Iris pigment epithelial cell (primary cell): Measurements from ENCODE around the gene NLRP5.
A peak's percentile ranks its signal among the peaks of the same experiment; 100 is the strongest.
"Not testable (repeated sequence)": the region's sequence is repeated elsewhere in the genome, so short reads cannot be mapped to it uniquely, and the experiment has no call there.

Source experiments
- DNase-seq: peaks from one replicate; pipeline ENCODE4 v3.0.0-alpha.2; 2011; ENCODE audit warnings: low read depth

NLRP5 gene

DNA sequence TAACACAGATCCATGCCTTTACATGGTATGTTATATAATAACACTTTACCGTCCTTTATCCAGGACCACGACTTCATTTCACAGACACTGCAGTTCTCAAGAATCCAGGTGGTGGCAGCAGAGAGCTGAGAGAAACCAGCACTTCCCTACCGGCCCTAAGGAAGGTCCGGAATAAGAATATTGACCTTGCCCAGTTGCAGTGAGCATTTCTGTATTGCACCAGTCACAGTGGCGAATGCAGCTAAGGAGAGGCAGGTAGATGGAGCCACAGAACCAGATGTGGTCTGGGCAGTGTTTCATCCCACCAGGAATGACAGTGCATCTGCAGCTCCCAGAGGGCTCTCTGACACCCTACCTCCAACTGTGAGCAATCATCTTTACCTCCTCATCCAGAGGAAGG is 89.9 kb downstream of the NLRP5 start:
- peak; percentile 61 for DNase-seq

DNA sequence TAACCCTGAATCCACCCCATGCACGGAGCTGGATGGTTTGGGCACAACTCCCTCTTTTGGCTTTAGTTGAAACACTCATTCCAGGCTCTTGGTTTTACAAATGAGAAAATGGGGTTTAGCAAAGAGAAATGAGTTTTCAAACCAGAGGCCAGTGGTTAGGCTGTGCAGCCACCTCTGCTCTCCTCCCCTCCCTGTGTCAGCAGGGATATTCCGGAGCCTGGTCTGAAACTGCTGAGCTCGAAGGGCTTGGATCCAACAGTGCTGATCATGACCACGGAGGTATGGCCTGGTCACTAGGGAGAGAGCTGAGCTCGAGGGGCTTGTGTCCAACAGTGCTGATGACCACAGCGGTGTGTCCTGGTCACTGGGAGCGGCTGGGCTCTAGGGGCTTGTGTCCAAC is 93.0 kb downstream of the NLRP5 start:
- no peak for DNase-seq

DNA sequence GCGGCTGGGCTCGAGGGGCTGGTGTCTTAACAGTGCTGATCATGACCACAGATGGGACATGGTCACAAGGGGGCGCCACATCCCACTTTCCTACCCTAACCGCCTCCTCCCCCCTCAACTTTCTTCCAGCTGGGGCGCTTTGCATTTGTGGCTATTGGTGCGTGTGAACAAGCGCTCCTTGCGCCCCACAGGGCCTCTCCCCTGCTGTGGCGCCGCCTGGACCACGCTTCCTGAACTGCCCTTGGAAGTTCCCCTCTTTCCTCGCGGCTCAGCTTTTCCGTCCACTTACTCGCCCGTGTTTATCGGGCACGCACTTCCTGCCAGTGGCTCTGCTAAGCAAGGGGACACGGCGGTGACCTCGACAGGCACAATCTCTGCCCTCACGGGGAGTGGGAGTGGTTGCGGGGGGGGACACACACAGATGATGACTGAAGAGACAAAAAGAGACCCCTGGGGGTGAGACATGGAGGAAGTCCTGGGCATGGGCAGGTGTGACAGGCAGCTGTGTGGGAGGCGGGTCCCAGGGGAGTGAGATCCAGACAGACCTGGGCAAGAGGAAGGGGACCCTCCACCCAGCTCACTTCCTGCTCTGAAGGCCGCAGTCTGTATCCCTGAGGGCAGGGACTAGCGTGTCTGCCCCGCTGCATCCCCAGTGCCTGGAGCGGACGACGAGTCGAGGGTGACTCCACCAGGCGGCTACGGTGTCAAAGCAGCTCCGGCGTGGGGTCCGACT is 94.3 kb downstream of the NLRP5 start:
- peak; percentile 81 for DNase-seq

DNA sequence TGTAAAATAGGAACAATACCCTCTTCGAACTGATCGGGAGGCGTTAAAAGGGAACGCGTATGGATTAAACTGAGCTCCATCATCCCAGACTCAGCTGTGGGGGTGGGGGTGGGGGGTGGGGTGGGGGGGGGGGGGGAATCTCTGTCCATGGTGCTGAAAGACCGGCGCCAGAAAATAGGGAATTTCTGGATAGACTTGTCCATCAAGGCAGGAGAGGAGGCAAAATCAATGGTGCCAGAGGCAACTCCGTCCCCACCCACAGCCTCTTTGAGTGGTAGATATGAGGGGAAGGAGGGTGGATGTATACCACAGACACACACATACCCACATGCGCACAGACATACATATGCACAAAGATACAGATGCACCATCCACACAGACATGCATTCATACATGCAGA is 97.1 kb downstream of the NLRP5 start:
- DNase-seq: no peak

DNA sequence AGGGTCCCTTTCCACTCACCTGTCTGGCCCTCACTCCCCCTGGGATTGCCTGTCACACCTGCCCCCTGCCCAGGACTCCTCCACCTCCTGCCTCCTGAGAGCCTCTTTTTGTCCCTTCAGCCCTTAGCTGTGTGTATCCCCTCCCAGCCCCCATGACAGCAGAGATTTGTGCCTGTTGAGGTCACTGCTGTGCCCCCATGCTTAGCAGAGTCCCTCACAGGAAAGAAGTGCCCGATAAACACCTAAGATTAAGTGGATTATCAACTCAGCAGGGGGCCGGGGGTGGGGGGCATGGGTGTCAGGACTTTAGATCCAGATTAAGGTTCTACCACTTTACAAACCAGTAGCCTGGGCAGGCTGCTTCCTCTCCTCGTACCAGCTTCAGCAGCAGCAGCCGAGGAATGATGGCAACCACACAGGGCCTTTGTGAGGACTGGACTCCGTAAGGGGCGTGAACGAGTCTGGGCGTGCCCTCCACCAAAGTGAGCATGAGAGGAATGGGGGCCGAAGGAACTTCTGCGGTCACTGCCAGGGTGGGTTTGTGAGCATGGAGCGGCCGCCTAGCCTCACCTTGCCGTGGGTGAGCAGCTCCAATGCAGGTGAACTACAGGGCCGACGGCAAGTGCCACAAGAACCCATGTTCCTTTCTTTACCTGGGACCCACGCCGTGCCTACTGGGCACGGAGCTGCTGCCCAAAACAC is 98.4 kb downstream of the NLRP5 start:
- no peak for DNase-seq

DNA sequence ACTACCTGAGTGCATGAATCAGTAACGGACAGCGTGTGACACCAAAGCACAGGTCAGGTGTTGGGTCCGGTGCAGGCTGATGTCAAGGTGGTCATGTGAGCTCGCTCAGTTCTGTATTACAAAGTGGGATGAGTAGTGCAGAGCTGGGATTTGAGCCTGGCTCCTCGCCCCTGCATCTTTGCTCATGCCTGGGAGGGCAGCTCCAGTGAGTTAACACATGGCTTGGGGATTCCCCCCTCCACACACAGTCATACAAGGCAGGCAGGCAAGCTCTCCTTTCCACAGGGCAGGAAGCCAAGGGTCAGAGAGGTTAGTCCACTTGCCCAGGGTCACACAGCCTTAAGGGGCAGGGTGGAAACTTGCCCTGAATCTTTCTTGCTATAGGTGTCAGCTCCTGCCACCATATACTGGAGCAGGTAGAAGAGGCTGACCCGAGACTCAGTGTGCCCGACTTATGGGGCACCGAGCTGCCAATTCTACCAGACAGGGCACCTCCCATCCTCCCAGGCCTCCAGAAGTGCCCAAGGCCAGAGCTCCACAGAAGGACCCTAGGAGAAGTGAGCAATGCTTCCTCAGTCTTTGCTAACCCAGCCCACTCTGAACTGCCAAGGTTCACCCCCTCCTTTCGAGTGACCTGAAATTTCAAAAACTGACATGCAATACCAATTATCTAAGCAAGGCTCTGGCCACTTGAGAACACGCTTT is 99.1 kb downstream of the NLRP5 start:
- DNase-seq: peak; percentile 36

DNA sequence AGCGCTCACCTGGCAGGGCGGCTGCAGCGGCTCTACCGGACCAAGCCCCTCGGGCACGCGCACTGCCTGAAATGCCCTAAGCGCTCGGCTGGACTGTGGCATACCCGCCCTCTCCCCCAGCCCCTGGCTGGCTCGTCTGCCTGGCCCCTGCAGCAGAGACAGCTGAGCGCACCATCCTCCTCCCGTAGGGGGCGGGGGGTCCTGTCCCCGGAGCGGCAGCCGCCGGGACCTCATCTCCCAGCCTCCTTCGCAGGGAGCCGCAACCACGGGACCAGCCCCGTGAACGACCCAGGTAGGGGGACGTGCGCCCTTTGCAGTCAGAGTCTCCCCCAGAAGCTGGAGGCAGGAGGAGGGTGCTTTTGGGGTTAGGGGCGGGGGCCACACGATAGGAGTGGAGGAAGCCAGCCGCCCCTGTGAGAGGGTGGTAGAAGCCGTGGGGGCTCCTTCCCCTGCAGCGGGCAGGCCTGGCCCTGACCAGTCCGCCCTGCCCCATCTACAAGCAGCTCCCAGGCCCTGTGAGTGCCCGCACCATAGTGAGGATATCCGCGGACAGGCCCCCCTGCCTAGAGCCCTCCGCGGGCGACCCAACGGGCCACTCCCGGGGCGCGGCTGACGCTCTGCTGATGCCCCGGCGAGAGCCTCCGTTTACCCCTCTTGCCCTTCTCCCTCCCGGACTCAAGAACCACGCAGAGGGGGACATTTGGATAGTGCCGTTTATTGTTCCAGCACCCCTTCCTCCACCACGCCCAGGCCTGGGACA is 100.3 kb downstream of the NLRP5 start:
- DNase-seq: no peak

DNA sequence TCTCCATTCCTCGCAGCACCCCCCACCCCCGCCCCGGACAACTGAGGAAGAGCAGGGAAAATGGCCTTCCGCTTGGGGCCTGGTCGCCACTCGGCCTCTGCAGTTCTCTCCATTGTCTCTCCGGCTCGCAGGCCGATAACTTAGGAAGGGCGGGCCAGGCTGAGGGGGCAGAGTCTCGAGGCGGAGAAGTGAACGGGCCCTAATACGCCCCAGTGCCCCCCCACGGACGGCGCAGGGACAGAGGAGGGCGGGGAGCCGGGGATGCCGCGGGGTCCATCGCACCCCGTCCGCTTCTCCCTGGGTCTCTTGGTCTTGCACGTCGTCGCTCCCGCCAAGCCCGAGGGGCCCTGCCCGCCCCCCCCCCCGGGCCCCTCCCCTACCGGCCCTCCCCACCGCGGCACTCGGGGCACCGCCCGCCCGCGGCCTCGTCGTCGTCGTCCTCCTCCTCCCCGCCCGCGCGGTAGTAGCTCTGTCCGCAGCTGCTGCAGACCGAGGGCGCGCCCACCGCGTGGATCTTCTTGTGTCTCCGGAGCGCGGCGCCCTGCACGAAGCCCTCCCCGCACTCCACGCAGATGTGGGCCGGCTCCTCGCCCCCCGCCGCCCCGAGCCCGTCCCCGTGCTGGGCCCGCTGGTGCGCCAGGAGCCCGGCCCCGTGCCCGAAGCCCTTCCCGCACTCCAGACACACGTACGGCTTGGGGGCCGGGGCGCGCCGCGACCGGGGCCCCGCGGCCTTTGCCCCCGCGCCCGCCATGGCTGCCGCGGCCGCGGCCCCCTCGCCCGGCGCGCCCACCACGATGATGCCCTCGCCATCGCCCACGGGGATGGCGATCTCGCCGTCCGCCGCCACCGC is 101.3 kb downstream of the NLRP5 start:
- no peak for DNase-seq

DNA sequence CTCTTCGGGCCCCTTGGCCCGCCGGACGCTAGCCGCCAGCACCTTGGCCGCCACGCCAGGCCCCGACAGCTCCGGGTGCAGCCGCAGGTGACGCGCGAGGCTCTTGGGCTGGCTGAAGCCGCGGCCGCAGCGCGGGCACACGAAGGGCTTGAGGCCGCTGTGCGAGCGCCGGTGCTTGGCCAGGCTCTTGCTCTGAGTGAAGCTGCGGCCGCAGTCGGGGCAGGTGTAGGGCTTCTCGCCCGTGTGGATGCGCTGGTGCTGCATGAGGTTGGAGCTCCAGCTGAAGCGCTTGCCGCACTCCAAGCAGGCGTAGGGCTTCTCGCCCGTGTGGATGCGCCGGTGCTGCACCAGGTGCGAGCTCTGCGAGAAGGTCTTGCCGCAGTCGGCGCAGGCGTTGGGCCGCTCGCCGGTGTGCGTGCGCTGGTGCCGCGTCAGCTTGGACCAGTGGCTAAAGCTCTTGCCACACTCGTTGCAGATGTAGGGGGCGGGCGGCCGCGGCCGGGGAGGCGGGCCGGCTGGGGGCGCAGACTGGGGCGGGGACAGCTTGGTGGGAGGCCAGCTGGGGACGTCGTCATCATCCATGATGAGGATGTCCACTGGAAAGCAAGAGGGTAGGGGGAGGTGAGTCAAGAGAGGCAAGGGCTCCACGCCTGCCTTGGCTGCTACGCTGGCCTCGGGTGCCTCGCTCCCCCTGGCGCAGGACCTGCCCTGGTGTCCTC is 102.1 kb downstream of the NLRP5 start:
- DNase-seq: no peak

DNA sequence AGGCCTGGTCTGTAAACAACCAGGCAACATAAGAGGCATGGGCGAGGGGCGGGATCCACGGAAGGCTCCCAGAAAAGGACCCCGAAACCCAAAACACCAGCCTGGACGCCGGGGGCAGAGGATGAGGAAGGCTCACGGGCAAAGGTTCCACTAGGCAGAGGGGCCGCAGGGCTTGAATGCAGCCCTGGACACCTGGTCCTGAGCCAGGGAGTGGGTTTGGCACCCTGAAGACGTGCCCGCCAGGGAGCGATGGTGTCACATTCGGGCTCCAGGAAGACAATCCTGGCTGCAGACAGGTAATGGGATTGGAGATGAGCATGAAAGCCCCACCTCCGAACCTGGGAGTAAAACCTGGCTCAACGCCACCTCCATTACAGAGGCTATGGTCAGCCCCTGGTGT is 102.8 kb downstream of the NLRP5 start:
- DNase-seq: no peak

DNA sequence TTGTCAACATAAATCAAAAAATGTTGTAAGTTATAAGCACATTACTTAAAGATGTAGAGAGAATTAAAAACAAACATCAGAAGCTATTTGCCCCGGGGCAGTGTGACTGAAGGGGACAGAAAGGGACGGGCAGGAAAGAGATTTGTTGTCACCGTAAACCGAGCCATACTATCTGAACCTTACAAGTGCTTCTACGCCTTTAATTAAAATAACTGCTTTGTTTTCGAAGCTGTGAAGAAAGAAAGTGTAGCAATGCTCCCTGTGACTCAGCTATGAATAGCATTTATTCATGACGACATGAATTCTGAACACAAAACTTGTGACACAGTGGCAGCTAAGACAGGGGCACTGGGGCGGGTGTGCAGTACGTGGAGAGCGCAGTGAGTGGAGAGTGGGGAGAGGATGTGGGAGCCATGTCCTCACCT is 104.5 kb downstream of the NLRP5 start:
- peak; percentile 82 for DNase-seq

DNA sequence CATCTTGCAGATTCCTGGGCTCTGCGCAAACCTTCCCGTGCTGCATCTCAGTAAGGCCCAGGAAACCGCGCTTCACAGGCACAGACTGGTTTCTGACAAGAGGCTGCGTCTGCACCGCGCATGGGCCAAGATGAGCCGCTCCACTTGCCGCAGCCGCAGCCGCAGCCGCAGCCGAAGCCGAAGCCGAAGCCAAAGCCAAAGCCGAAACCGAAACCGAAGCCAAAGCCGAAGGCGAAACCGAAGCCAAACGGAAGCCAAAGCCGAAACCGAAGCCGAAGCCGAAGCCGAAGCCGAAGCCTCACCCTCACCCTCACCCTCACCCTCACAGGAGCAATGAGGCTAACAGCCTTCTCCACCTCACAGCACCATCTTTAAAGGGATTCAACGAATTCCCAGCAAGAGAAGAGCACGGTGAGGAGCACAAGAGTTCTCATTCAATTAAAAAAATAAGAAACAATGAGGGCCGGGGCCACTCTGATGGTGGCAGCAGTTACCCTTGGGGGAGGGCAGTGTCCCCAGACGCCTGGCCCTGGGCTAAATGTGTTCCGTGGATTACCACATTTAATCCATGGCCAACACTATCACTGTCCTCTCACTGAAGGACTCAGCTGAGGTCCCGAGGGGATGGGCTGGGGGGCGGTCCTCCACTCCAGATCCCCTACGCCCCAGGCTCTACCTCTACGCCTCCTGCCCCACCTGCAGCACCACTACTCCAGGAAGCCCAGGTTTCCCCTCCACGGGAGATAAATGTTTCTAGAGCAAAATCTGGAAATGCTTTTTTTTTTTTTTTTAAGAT is 105.4 kb downstream of the NLRP5 start:
- DNase-seq: no peak

DNA sequence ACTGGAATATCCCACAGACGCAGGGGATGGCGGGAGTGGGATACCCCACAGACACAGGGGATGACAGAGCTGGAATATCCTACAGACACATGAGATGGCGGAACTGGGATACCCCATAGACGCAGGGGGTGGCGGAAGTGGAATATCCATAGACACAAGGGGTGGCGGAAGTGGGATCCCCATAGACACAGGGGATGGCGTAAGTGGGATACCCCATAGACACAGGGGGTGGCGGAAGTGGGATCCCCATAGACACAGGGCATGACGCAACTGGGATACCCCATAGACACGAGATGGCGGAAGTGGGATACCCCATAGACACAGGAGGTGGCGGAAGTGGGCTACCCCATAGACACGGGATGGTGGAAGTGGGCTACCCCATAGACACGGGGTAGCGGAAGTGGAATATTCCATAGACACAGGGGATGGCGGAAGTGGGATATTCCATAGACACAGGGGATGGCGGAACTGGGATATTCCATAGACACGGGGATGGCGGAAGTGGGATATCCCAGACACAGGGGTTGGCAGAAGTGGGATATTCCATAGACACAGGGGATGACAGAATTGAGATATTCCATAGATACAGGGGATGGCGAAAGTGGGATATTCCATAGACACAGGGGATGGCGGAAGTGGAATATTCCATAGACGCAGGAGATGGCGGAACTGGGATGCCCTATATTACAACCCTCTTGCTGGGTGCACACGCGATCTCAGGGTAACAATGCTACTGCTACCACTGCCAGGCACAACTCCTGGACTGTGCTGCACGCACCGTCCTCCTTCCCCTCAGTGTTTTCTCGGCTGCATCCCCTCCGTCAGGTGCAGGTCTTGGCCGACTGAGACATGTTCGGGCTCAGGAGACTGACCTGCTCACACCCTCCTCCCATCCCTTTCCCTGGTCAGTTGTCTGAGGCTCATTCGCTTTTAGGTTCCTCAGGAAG is 106.4 kb downstream of the NLRP5 start:
- no peak for DNase-seq

DNA sequence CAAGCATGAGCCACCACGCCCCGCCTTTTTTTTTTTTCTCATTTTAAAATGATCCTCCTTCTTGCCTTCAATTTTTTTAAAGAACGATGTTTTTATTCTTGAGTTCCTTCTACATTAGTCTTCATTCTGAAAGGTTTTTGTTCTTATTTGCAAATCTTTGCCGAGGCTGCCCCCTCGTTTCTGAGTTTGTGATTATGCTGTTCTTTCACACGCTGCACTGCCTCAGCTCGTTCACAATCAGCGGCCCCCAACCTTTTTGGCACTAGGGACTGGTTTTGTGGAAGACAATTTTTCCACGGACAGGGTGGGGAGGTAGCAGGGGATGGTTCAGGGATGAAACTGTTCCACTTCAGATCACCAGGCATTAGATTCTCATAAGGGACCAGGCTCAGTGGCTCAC is 107.9 kb downstream of the NLRP5 start:
- no peak for DNase-seq

DNA sequence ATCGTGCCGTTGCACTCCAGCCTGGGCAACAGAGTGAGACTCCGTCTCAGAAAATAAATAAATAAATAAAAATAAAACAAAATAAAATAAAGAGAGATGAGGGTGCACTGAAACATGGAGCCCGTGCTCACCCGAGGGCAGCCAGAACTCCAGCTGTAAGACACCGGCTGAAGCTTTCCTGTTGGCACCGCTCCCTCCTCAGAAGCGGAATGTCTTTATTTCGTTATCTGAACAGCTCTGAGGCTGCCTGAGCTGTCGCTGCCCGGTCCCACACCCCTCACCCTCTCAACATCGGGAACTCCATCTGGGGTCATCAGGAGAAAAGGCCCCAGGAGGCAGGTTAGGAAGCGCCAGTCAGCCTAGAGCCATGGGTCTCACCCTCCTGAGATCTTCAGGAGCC is 110.1 kb downstream of the NLRP5 start:
- no peak for DNase-seq

DNA sequence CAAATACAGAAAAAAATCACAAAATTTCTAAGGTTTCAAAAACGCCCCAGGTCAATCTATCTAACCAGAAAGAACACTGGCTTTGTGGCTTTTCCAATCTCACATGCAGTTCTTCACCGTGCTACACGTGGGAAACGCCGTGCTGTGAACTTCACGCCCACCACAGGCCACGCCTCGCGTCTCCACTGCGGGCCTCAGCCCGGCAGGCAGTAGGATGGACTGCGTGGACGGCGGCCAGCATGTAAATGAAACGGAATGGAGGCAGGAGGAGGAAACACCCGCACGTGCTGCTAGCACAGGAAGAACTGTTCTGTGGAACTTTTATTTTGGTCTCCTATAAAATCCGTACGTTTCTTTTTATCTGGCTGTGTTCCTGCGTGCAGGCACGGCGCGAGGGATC is 110.7 kb downstream of the NLRP5 start:
- no peak for DNase-seq

DNA sequence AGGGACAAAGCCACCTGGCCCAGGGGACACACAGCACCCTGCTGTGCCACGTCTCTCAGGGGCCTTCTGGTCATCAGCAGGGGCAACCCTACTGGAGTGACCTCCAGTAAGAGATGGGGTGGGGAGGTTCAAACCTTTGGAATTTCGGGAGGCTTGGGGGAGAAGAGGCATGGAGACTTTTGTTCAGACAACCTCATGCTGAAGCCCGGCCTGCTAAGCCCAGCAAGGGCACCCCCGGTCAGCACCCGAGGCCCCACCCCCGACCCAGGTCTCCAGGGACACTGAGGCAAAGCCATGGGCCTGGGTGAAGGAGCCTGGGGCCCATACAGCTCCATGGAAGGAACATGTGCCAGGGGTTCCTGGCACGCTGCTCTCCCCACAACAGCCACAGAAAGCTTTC is 111.2 kb downstream of the NLRP5 start:
- DNase-seq: no peak

DNA sequence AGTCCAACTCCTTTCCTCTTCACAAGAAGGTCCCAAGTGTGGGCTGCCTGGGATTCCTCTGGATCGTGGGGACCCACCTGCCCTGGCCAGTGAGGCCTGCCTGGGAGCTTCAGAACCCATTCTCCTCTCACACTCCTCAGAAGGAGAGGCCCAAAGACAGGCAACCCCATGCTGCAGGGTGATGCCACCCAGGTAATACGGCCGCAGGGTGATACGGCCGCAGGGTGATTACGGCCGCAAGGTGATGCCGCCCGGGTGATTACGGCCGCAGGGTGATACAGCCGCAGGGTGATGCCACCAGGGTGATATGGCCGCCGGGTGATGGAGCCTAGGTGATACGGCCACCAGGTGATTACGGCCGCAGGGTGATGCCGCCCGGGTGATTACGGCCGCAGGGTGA is 111.7 kb downstream of the NLRP5 start:
- DNase-seq: not testable (repeated sequence)
